Activated T-helper 17 cell treated with anti-CD3 and anti-CD28 coated beads, Interleukin-2, amount 50 U/mL, for 72 hours (primary cell): ENCODE results near the gene ZNF423. TPM values are rescaled to one million over a fixed set of nuclear protein-coding genes. Genes with fewer than 3 reads are reported as not detected.

Source experiments
- ATAC-seq: fragments of 150-1000 bp; cut with Tn5 transposase; replicated peaks from 2 replicates; pipeline ENCODE4 v1.10.0; 2021; ENCODE audit warnings: mild to moderate bottlenecking, moderate library complexity
- H3K27ac Mint-ChIP-seq: one replicate; pipeline ENCODE4 v1.8.0; 2022; ENCODE audit warnings: mixed read lengths
- H3K27me3 Mint-ChIP-seq: one replicate; pipeline ENCODE4 v1.8.0; 2022; ENCODE audit warnings: mixed read lengths
- H3K36me3 Mint-ChIP-seq: one replicate; pipeline ENCODE4 v1.8.0; 2022; ENCODE audit warnings: low read depth, mild to moderate bottlenecking, mixed read lengths
- H3K4me1 Mint-ChIP-seq: one replicate; pipeline ENCODE4 v1.8.0; 2022; ENCODE audit warnings: mixed read lengths
- H3K4me3 Mint-ChIP-seq: one replicate; pipeline ENCODE4 v1.8.0; 2022; ENCODE audit warnings: mild to moderate bottlenecking, mixed read lengths
- H3K9me3 Mint-ChIP-seq: one replicate; pipeline ENCODE4 v1.8.0; 2022; ENCODE audit warnings: mixed read lengths
- total RNA-seq, 2 donors: library from RNA; stranded (reverse); gene quantifications; one replicate each; pipeline ENCODE4 v1.2.3, GENCODE V29; 2022

ZNF423 gene
- total RNA-seq, 2 donors from 2014 or later, result not detected

GRCh38 chr16:49844359-49844758 lies 11.6 kb downstream of the ZNF423 start:
- Mint-ChIP-seq H3K9me3 (no peaks in the 10 kb centered on the region), H3K4me1 (no peaks in the 10 kb centered on the region), H3K27ac (no peak overlapping the region), H3K27me3 (peaks cover 27% of the 10 kb centered on the region), H3K36me3 (no peaks in the 10 kb centered on the region), H3K4me3 (no peak overlapping the region)
- ATAC-seq, result no peak

GRCh38 chr16:49843758-49844157 lies 12.2 kb downstream of the ZNF423 start:
- Mint-ChIP-seq H3K4me3 (no peak overlapping the region), H3K27me3 (peaks cover 23% of the 10 kb centered on the region), H3K27ac (no peak overlapping the region), H3K9me3 (no peaks in the 10 kb centered on the region), H3K36me3 (no peaks in the 10 kb centered on the region), H3K4me1 (no peaks in the 10 kb centered on the region)
- no peak for ATAC-seq

GRCh38 chr16:49842972-49843371 lies 12.9 kb downstream of the ZNF423 start:
- H3K9me3 Mint-ChIP-seq, result no peaks in the 10 kb centered on the region
- ATAC-seq, result no peak
- no peak overlapping the region for H3K27ac Mint-ChIP-seq
- H3K36me3 Mint-ChIP-seq, result no peaks in the 10 kb centered on the region
- peaks cover 25% of the 10 kb centered on the region for H3K27me3 Mint-ChIP-seq
- no peak overlapping the region for H3K4me3 Mint-ChIP-seq
- H3K4me1 Mint-ChIP-seq, result no peaks in the 10 kb centered on the region

- Mint-ChIP-seq H3K36me3 (no peaks in the 10 kb centered on the region), H3K4me1 (no peaks in the 10 kb centered on the region), H3K27me3 (peaks cover 34% of the 10 kb centered on the region), H3K9me3 (no peaks in the 10 kb centered on the region), H3K4me3 (no peak overlapping the region), H3K27ac (no peak overlapping the region)
- ATAC-seq, result no peak
Observed at GRCh38 chr16:49839017-49839825, 16.7 kb downstream of the ZNF423 start.

GRCh38 chr16:49838441-49839016 lies 17.4 kb downstream of the ZNF423 start:
- H3K27ac Mint-ChIP-seq, result no peak overlapping the region
- no peaks in the 10 kb centered on the region for H3K9me3 Mint-ChIP-seq
- H3K4me3 Mint-ChIP-seq, result no peak overlapping the region
- no peaks in the 10 kb centered on the region for H3K36me3 Mint-ChIP-seq
- H3K27me3 Mint-ChIP-seq, result peaks cover 30% of the 10 kb centered on the region
- H3K4me1 Mint-ChIP-seq, result no peaks in the 10 kb centered on the region
- ATAC-seq, result no peak

- Mint-ChIP-seq H3K9me3 (no peaks in the 10 kb centered on the region), H3K36me3 (no peaks in the 10 kb centered on the region), H3K4me1 (no peaks in the 10 kb centered on the region), H3K4me3 (no peak overlapping the region), H3K27me3 (peaks cover 30% of the 10 kb centered on the region), H3K27ac (no peak overlapping the region)
- ATAC-seq, result no peak
Observed at GRCh38 chr16:49837688-49838410, 18.1 kb downstream of the ZNF423 start.

GRCh38 chr16:49836668-49837067 lies 19.2 kb downstream of the ZNF423 start:
- Mint-ChIP-seq H3K4me3 (no peak overlapping the region), H3K36me3 (no peaks in the 10 kb centered on the region), H3K4me1 (no peaks in the 10 kb centered on the region), H3K9me3 (no peaks in the 10 kb centered on the region), H3K27ac (no peak overlapping the region), H3K27me3 (peaks cover 31% of the 10 kb centered on the region)
- no peak for ATAC-seq

- Mint-ChIP-seq H3K27ac (no peak overlapping the region), H3K9me3 (no peaks in the 10 kb centered on the region), H3K27me3 (peaks cover 28% of the 10 kb centered on the region), H3K4me1 (no peaks in the 10 kb centered on the region), H3K4me3 (no peak overlapping the region), H3K36me3 (no peaks in the 10 kb centered on the region)
- no peak for ATAC-seq
Observed at GRCh38 chr16:49836218-49836617, 19.7 kb downstream of the ZNF423 start.

- ATAC-seq, result no peak
- H3K27me3 Mint-ChIP-seq, result peaks cover 23% of the 10 kb centered on the region
- H3K4me3 Mint-ChIP-seq, result no peak overlapping the region
- H3K36me3 Mint-ChIP-seq, result no peaks in the 10 kb centered on the region
- H3K4me1 Mint-ChIP-seq, result no peaks in the 10 kb centered on the region
- H3K27ac Mint-ChIP-seq, result no peak overlapping the region
- H3K9me3 Mint-ChIP-seq, result no peaks in the 10 kb centered on the region
Observed at GRCh38 chr16:49835161-49835777, 20.6 kb downstream of the ZNF423 start.

- no peak for ATAC-seq
- H3K27me3 Mint-ChIP-seq, result peaks cover 22% of the 10 kb centered on the region
- no peak overlapping the region for H3K27ac Mint-ChIP-seq
- no peaks in the 10 kb centered on the region for H3K9me3 Mint-ChIP-seq
- H3K4me3 Mint-ChIP-seq, result no peak overlapping the region
- no peaks in the 10 kb centered on the region for H3K36me3 Mint-ChIP-seq
- no peaks in the 10 kb centered on the region for H3K4me1 Mint-ChIP-seq
Observed at GRCh38 chr16:49834531-49835151, 21.3 kb downstream of the ZNF423 start.

GRCh38 chr16:49833796-49834530 lies 21.9 kb downstream of the ZNF423 start:
- no peak overlapping the region for H3K4me3 Mint-ChIP-seq
- no peak overlapping the region for H3K27ac Mint-ChIP-seq
- no peak for ATAC-seq
- peaks cover 22% of the 10 kb centered on the region for H3K27me3 Mint-ChIP-seq
- no peaks in the 10 kb centered on the region for H3K4me1 Mint-ChIP-seq
- no peaks in the 10 kb centered on the region for H3K9me3 Mint-ChIP-seq
- no peaks in the 10 kb centered on the region for H3K36me3 Mint-ChIP-seq

- Mint-ChIP-seq H3K9me3 (no peaks in the 10 kb centered on the region), H3K27me3 (peaks cover 22% of the 10 kb centered on the region), H3K4me3 (no peak overlapping the region), H3K27ac (no peak overlapping the region), H3K36me3 (no peaks in the 10 kb centered on the region), H3K4me1 (no peaks in the 10 kb centered on the region)
- no peak for ATAC-seq
Observed at GRCh38 chr16:49833085-49833484, 22.8 kb downstream of the ZNF423 start.

- no peak overlapping the region for H3K27ac Mint-ChIP-seq
- H3K27me3 Mint-ChIP-seq, result peaks cover 19% of the 10 kb centered on the region
- no peak overlapping the region for H3K4me3 Mint-ChIP-seq
- H3K9me3 Mint-ChIP-seq, result no peaks in the 10 kb centered on the region
- H3K4me1 Mint-ChIP-seq, result no peaks in the 10 kb centered on the region
- no peak for ATAC-seq
- no peaks in the 10 kb centered on the region for H3K36me3 Mint-ChIP-seq
Observed at GRCh38 chr16:49832177-49832576, 23.7 kb downstream of the ZNF423 start.

GRCh38 chr16:49830873-49831272 lies 25.0 kb downstream of the ZNF423 start:
- H3K4me3 Mint-ChIP-seq, result no peak overlapping the region
- peaks cover 15% of the 10 kb centered on the region for H3K27me3 Mint-ChIP-seq
- H3K36me3 Mint-ChIP-seq, result no peaks in the 10 kb centered on the region
- H3K27ac Mint-ChIP-seq, result no peak overlapping the region
- no peak for ATAC-seq
- H3K9me3 Mint-ChIP-seq, result no peaks in the 10 kb centered on the region
- no peaks in the 10 kb centered on the region for H3K4me1 Mint-ChIP-seq
